ENCODE results near the gene PLA2G4B. TPM values are rescaled to one million over a fixed set of nuclear protein-coding genes. Genes with fewer than 3 reads are reported as not detected.

Gene PLA2G4B
- polyA plus RNA-seq, 1 donor (not counting 4 experiments of a cell fraction or from before 2014, with no cell fraction given), result 8.6 TPM

GRCh38 chr15:41891226-41891625 is 52.6 kb downstream of the PLA2G4B start:
- no peaks in the 10 kb centered on the region for H3K27me3 ChIP-seq (ENCODE audit: control insufficient read depth, extremely low read depth, insufficient read depth, low read length)
- H2AFZ ChIP-seq (ENCODE audit: control insufficient read depth, low read length), result no peak overlapping the region
- H3K9me3 ChIP-seq (ENCODE audit: control insufficient read depth, low read depth, low read length), result no peaks in the 10 kb centered on the region
- no peak for DNase-seq (ENCODE audit: low read depth, low spot score)
- H3K4me1 ChIP-seq (ENCODE audit: control insufficient read depth, extremely low read depth, insufficient read depth, low read length), result peaks cover 19% of the 10 kb centered on the region
- H3K79me2 ChIP-seq (ENCODE audit: control insufficient read depth, insufficient read depth, low read length), result no peaks in the 10 kb centered on the region
- no peaks in the 10 kb centered on the region for H4K20me1 ChIP-seq (ENCODE audit: control insufficient read depth, extremely low read depth, insufficient read depth, low read length)
- H3K4me3 ChIP-seq (ENCODE audit: control insufficient read depth in 2 of 3, extremely low read depth in 1 of 3, insufficient read depth in 2 of 3, low read depth in 1 of 3, low read length in 3 of 3), result no peak overlapping the region
- dilution Hi-C loops (cut with MboI; ENCODE audit: extremely low pct_ligation_motif_present, low sequenced_read_pairs), result no loop called here
- no peaks in the 10 kb centered on the region for H3K9me1 ChIP-seq (ENCODE audit: control insufficient read depth, extremely low read depth, insufficient read depth, low read length)
- TF ChIP-seq CTCF (optimal IDR thresholded peaks at IDR 0.05 in 1 of 3, IDR thresholded peaks at IDR 0.05 in 1 of 3, conservative IDR thresholded peaks at IDR 0.05 in 1 of 3; ENCODE audit: extremely low read depth in 1 of 3, insufficient read depth in 2 of 3, low read length in 3 of 3) (no peak), EZH2 (IDR thresholded peaks at IDR 0.05; ENCODE audit: low read length) (no peak)
- H3K27ac ChIP-seq (ENCODE audit: control insufficient read depth, insufficient read depth, low read length), result no peak overlapping the region
- H3K4me2 ChIP-seq (ENCODE audit: control insufficient read depth, extremely low read depth, insufficient read depth, low read depth, low read length), result no peak overlapping the region
- H3K36me3 ChIP-seq (ENCODE audit: control insufficient read depth in 2 of 2, extremely low read depth in 1 of 2, insufficient read depth in 2 of 2, low read length in 2 of 2), result peaks cover 0 to under 1% of the 10 kb centered on the region in 2 experiments
- no peak for FAIRE-seq
- H3K9ac ChIP-seq (ENCODE audit: control insufficient read depth, extremely low read depth, insufficient read depth, low read length), result no peak overlapping the region

GRCh38 chr15:41891946-41892345 is 53.3 kb downstream of the PLA2G4B start:
- no peak overlapping the region for H2AFZ ChIP-seq (ENCODE audit: control insufficient read depth, low read length)
- TF ChIP-seq CTCF (optimal IDR thresholded peaks at IDR 0.05 in 1 of 3, IDR thresholded peaks at IDR 0.05 in 1 of 3, conservative IDR thresholded peaks at IDR 0.05 in 1 of 3; ENCODE audit: extremely low read depth in 1 of 3, insufficient read depth in 2 of 3, low read length in 3 of 3), result no peak
- no peak for TF ChIP-seq EZH2 (IDR thresholded peaks at IDR 0.05; ENCODE audit: low read length)
- H3K4me2 ChIP-seq (ENCODE audit: control insufficient read depth, extremely low read depth, insufficient read depth, low read depth, low read length), result no peak overlapping the region
- H3K27ac ChIP-seq (ENCODE audit: control insufficient read depth, insufficient read depth, low read length), result no peak overlapping the region
- H3K4me1 ChIP-seq (ENCODE audit: control insufficient read depth, extremely low read depth, insufficient read depth, low read length), result peaks cover 19% of the 10 kb centered on the region
- H3K4me3 ChIP-seq (ENCODE audit: control insufficient read depth in 2 of 3, extremely low read depth in 1 of 3, insufficient read depth in 2 of 3, low read depth in 1 of 3, low read length in 3 of 3), result no peak overlapping the region
- no peaks in the 10 kb centered on the region for H3K9me3 ChIP-seq (ENCODE audit: control insufficient read depth, low read depth, low read length)
- dilution Hi-C loops (cut with MboI; ENCODE audit: extremely low pct_ligation_motif_present, low sequenced_read_pairs), result no loop called here
- H3K79me2 ChIP-seq (ENCODE audit: control insufficient read depth, insufficient read depth, low read length), result no peaks in the 10 kb centered on the region
- no peaks in the 10 kb centered on the region for H3K9me1 ChIP-seq (ENCODE audit: control insufficient read depth, extremely low read depth, insufficient read depth, low read length)
- peaks cover 0 to 8% of the 10 kb centered on the region in 2 experiments for H3K36me3 ChIP-seq (ENCODE audit: control insufficient read depth in 2 of 2, extremely low read depth in 1 of 2, insufficient read depth in 2 of 2, low read length in 2 of 2)
- H4K20me1 ChIP-seq (ENCODE audit: control insufficient read depth, extremely low read depth, insufficient read depth, low read length), result no peaks in the 10 kb centered on the region
- H3K27me3 ChIP-seq (ENCODE audit: control insufficient read depth, extremely low read depth, insufficient read depth, low read length), result no peaks in the 10 kb centered on the region
- DNase-seq (ENCODE audit: low read depth, low spot score), result no peak
- H3K9ac ChIP-seq (ENCODE audit: control insufficient read depth, extremely low read depth, insufficient read depth, low read length), result no peak overlapping the region
- FAIRE-seq, result no peak

Measured in keratinocyte (primary cell).